Heart left ventricle (tissue), 16 donors: ENCODE data around the gene GRK3. TPM values are rescaled to one million over a fixed set of nuclear protein-coding genes. Genes with fewer than 3 reads are reported as not detected.

Source experiments
- ATAC-seq, 4 donors: fragments of 200-7000 bp; cut with Tn5 transposase; one replicate each; pipeline ENCODE4 v1.9.1; 2020 to 2022; ENCODE audit warnings: moderate library complexity in 4 of 4, mild to moderate bottlenecking in 3 of 4, moderate number of reproducible peaks in 1 of 4
- DNase-seq, 5 donors: peaks; one replicate each; pipeline ENCODE4 v3.0.0-alpha.2; 2020
- H3K27ac ChIP-seq, 12 donors: fragments of 200-600 bp; sonication (generic) in 4 of 12; one replicate each; pipeline versions ENCODE4 v1.5.0 to v1.8.0; 2016 to 2022; ENCODE audit warnings: mild to moderate bottlenecking in 2 of 12
- H3K27me3 ChIP-seq, 9 donors: fragments of 200-600 bp; sonication (generic) in 2 of 9; one replicate each; pipeline versions ENCODE4 v1.5.1 to v1.8.0; 2016 to 2022; ENCODE audit warnings: mild to moderate bottlenecking in 3 of 9
- H3K36me3 ChIP-seq, 9 donors: fragments of 200-600 bp; sonication (generic) in 2 of 9; one replicate each; pipeline versions ENCODE4 v1.5.0 to v1.8.0; 2018 to 2022; ENCODE audit warnings: mild to moderate bottlenecking in 2 of 9
- H3K4me1 ChIP-seq, 12 donors: fragments of 200-600 bp; sonication (generic) in 4 of 12; one replicate each; pipeline versions ENCODE4 v1.5.0 to v1.8.0; 2016 to 2022; ENCODE audit warnings: mild to moderate bottlenecking in 3 of 12
- H3K4me3 ChIP-seq, 12 donors: fragments of 200-600 bp; sonication (generic) in 4 of 12; one replicate each; pipeline versions ENCODE4 v1.5.0 to v1.8.0; 2017 to 2022; ENCODE audit warnings: mild to moderate bottlenecking in 9 of 12, moderate library complexity in 4 of 12
- H3K9me3 ChIP-seq, 12 donors: fragments of 200-600 bp; sonication (generic) in 4 of 12; one replicate each; pipeline versions ENCODE4 v1.5.0 to v1.8.0; 2016 to 2022; ENCODE audit warnings: mild to moderate bottlenecking in 1 of 12
- CTCF ChIP-seq, 12 donors: fragments of 200-600 bp; sonication (generic) in 4 of 12; IDR thresholded peaks; one replicate each; pipeline versions ENCODE4 v1.5.0 to v1.8.0; 2018 to 2022; ENCODE audit warnings: antibody characterized with exemption in 12 of 12, mild to moderate bottlenecking in 5 of 12
- POLR2A ChIP-seq, 2 donors: fragments of 450-650 bp; IDR thresholded peaks; one replicate each; pipeline ENCODE4 v1.6.1; 2017; ENCODE audit warnings: antibody characterized with exemption in 2 of 2, mild to moderate bottlenecking in 2 of 2, moderate library complexity in 2 of 2
- WGBS, 4 donors: extraction: QIAGEN DNeasy Blood & Tissue Kit in 2 of 4; methylation state at CpG; one replicate each; pipeline versions ENCODE4 v1.1.5 to v1.1.7; 2013 to 2018; 5-methylcytosine and 5-hydroxymethylcytosine counted together
- intact Hi-C, 10 donors: fragments of 100-400 bp; cut with DNase I; formaldehyde crosslinking; loops; one replicate each; pipeline versions ENCODE4 v1.11.1 to v1.14.2; 2022
- polyA plus RNA-seq, 2 donors: library from polyadenylated mRNA; stranded (reverse); fragments of 200-250 nt; gene quantifications; one replicate each; pipeline ENCODE4 v1.2.3, GENCODE V29; 2013
- total RNA-seq, 9 donors: library from RNA; depleted of rRNA in 2 of 9; stranded (reverse); fragments of >200 nt in 2 of 9; fragmentation: NEBNext Ultra II Directional in 3 of 9; extraction: Animal tissue kit (Norgen Biotek cat#: 25700) in 3 of 9; gene quantifications; one replicate each; pipeline versions ENCODE4 v1.1.0 to v1.2.4, GENCODE V29; 2016 to 2023
- donor health status: ischemic (EF 13 %, LVEDD 7.1; RV severe dilation, severe dysfunction).
- donor health status: healthy with polysubstance abuse.
- donor health status: DM: no; HTN: yes; CAD: no.
- donor health status: DM: no; HTN: no; CAD: no.
- donor health status: ischemic (EF 25% LVEDD 6.9; RV normal size, moderate dysfunction).
- donor health status: ischemic (EF 25% LVEDD 5.7; RV mildly dilated, moderate dysfunction).
- donor health status: healthy.
- donor health status: DM: yes; HTN: yes; CAD: no.
- donor health status: ischemic (EF 35%, LVEDD 5.7; RV mildly dilated, moderate dysfunction).
- donor health status: nonischemic (EF 11% LVEDD 7.7; RV severe dilation, severe dysfunction).
- donor health status: DM: yes; HTN: yes; CAD: no.
- donor health status: PGD.
- donor health status: ischemic (EF 29% LVEDD 5.4; RV normal size, mild dysfunction).
- donor health status: nonischemic (EF 23%, LVEDD 6.1; RV moderate dilation, normal function).

Gene GRK3
- total and polyA plus RNA-seq, 11 donors: 1.1 to 16.2 (median 5.9) TPM

GRCh38 chr22:25630447-25630846 lies 66.0 kb downstream of the GRK3 start:
- Histone ChIP-seq H3K4me1 (peaks cover 0 to 19% (median 1%) of the 10 kb centered on the region in 12 donors), H3K27me3 (no peaks in the 10 kb centered on the region), H3K36me3 (no peaks in the 10 kb centered on the region), H3K9me3 (no peaks in the 10 kb centered on the region), H3K27ac (no peak overlapping the region), H3K4me3 (no peak overlapping the region)
- intact Hi-C loops: no loop called here
- DNase-seq: no peak
- ATAC-seq: no peak
- no peak for TF ChIP-seq POLR2A (IDR thresholded peaks at IDR 0.05)
- no peak for TF ChIP-seq CTCF (IDR thresholded peaks at IDR 0.05)
- 67 to 81% (median 75%) methylated on average over 5 of the region's 5 CpGs for WGBS, 4 donors

- peaks cover 0 to 9% (median 0%) of the 10 kb centered on the region in 9 donors for H3K36me3 ChIP-seq
- DNase-seq (no peak), ATAC-seq (no peak)
- intact Hi-C loops: no loop called here
- TF ChIP-seq POLR2A (IDR thresholded peaks at IDR 0.05): no peak
- TF ChIP-seq CTCF (IDR thresholded peaks at IDR 0.05): no peak
- no peaks in the 10 kb centered on the region for H3K4me1 ChIP-seq
- no peaks in the 10 kb centered on the region for H3K27me3 ChIP-seq
- 83 to 96% (median 91%) methylated on average over 2 of the region's 2 CpGs for WGBS, 4 donors
- peaks cover 0 to 9% (median 1%) of the 10 kb centered on the region in 12 donors for H3K9me3 ChIP-seq
- H3K27ac ChIP-seq: no peak overlapping the region
- H3K4me3 ChIP-seq: no peak overlapping the region
Measured at GRCh38 chr22:25636323-25636722, 71.8 kb downstream of the GRK3 start.

GRCh38 chr22:25637032-25637431 lies 72.6 kb downstream of the GRK3 start:
- Histone ChIP-seq H3K36me3 (peaks cover 0 to 9% (median 0%) of the 10 kb centered on the region in 9 donors), H3K4me3 (no peak overlapping the region), H3K27ac (no peak overlapping the region), H3K4me1 (no peaks in the 10 kb centered on the region), H3K9me3 (peaks cover 0 to 9% (median 1%) of the 10 kb centered on the region in 12 donors), H3K27me3 (no peaks in the 10 kb centered on the region)
- TF ChIP-seq CTCF (IDR thresholded peaks at IDR 0.05): no peak
- TF ChIP-seq POLR2A (IDR thresholded peaks at IDR 0.05): no peak
- WGBS, 4 donors: 58 to 93% (median 85%) methylated on average over 2 of the region's 2 CpGs
- intact Hi-C loops: no loop called here
- DNase-seq: no peak
- no peak for ATAC-seq

GRCh38 chr22:25637672-25638071 lies 73.2 kb downstream of the GRK3 start:
- H3K4me1 ChIP-seq: no peaks in the 10 kb centered on the region
- no peaks in the 10 kb centered on the region for H3K27me3 ChIP-seq
- intact Hi-C loops: no loop called here
- H3K27ac ChIP-seq: no peak overlapping the region
- 87 to 96% (median 88%) methylated on average over 4 of the region's 4 CpGs for WGBS, 4 donors
- peaks cover 0 to 9% (median 0%) of the 10 kb centered on the region in 9 donors for H3K36me3 ChIP-seq
- ATAC-seq (no peak), DNase-seq (no peak)
- peaks cover 0 to 9% (median 1%) of the 10 kb centered on the region in 12 donors for H3K9me3 ChIP-seq
- H3K4me3 ChIP-seq: no peak overlapping the region
- TF ChIP-seq POLR2A (IDR thresholded peaks at IDR 0.05): no peak
- no peak for TF ChIP-seq CTCF (IDR thresholded peaks at IDR 0.05)
